Coronary artery (tissue), 2 donors: ENCODE results near the gene BCCIP.

Experiments used
- DNase-seq: peaks from one replicate; pipeline ENCODE4 v3.0.0-alpha.2; 2017; ENCODE audit warnings: low spot score
- H3K27ac ChIP-seq, 2 donors: fragments of 200-600 bp; sonication (generic); one replicate each; pipeline ENCODE4 v1.5.1; 2016 to 2019
- H3K4me3 ChIP-seq: fragments of 200-600 bp; sonication (generic); 2 replicates; pipeline ENCODE4 v1.5.1; 2016; ENCODE audit warnings: mild to moderate bottlenecking, moderate library complexity
- TF ChIP-seq, protein P1 (sequence below): fragments of 200-600 bp; sonication (generic); IDR thresholded peaks from one replicate; pipeline ENCODE4 v1.5.1; 2019; ENCODE audit warnings: antibody characterized with exemption

The BCCIP gene

DNA sequence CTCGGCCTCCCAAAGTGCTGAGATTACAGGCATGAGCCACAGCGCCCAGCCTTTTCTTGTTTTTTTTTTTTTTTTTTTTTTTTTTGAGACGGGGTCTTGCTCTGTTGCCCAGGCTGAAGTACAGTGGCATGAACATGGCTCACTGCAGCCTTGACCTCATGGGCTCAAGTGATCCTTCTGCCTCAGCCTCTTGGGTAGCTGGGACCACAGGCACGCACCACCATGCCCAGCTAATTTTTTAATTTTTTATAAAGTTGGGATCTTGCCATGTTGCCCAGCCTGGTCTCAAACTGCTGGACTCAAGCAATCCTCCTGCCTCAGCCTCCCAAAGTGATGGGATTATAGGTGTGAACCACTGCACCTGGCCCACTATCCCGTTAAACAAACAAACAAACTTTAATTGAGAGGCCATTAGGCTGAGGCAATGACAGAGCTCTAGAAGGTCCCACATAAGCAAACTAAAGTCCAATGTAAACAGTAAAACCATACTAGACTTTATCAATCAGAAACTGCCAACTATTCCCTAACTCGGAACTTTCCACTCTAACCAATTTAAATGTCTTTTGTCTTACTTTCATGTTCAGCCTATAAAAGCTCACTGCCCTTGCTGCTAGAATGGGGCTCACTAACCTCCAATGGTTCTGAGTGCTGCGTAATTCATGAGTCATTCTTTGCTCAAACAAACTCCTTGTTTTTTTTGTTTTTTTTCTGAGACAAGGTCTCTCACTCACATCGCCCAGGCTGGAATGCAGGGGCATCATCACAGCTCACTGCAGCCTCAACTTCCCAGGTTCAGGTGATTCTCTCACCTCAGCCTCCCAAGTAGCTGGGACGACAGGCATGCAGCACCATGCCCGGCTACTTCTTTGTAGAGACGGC is 55.9 kb downstream of the BCCIP start:
- Histone ChIP-seq H3K27ac (no peak overlapping the region), H3K4me3 (no peak overlapping the region)
- DNase-seq: no peak
- TF ChIP-seq, protein P1, sequence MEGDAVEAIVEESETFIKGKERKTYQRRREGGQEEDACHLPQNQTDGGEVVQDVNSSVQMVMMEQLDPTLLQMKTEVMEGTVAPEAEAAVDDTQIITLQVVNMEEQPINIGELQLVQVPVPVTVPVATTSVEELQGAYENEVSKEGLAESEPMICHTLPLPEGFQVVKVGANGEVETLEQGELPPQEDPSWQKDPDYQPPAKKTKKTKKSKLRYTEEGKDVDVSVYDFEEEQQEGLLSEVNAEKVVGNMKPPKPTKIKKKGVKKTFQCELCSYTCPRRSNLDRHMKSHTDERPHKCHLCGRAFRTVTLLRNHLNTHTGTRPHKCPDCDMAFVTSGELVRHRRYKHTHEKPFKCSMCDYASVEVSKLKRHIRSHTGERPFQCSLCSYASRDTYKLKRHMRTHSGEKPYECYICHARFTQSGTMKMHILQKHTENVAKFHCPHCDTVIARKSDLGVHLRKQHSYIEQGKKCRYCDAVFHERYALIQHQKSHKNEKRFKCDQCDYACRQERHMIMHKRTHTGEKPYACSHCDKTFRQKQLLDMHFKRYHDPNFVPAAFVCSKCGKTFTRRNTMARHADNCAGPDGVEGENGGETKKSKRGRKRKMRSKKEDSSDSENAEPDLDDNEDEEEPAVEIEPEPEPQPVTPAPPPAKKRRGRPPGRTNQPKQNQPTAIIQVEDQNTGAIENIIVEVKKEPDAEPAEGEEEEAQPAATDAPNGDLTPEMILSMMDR: no peak

DNA sequence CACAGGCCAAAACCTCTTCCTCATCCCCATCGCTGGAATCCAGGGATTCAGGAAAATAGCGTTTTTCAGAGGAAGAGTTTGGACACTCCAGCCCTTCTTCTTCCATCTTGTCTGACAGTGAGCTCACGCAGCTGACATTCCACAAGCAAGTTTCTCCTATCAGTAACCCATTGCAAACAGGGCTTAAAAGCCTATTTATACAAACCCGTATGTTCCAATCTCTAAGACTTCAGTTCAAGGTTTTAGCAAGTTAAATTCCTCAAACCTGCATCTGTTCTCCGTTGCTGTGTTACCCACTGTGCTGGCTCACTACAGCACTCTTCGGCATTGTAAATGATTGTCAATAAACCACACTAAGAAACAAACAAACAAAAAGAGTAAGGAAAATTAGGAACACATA is 57.4 kb downstream of the BCCIP start:
- TF ChIP-seq, protein P1: no peak
- DNase-seq: no peak
- no peak overlapping the region for H3K27ac ChIP-seq
- no peak overlapping the region for H3K4me3 ChIP-seq

DNA sequence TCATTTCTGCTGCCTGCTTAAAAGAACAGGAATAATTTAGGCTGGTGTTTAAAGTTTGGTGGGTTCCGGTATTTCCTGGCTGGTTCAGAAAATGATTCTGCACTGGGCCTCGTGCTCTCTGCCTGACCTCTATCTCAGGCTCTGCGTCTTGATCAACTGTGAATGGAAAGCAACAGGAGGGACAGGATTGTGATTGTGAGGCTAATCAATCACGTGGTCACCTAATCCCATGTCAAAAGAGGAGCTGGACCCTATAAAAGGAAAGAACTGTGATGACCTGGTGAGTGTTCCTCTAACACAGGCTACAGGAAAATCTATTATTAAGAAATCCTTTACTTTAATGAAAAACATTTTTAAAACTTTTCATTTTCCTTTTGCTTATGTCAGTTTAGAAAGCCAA is 57.8 kb downstream of the BCCIP start, which contains the start of gene DHX32:
Gene DHX32, minus strand, starts transcription at position 101 of the 400 bp plus-strand sequence. CDS start 468 bp downstream, outside the sequence.
- Histone ChIP-seq H3K4me3 (no peak within 1 kb of the TSS), H3K27ac (no peak within 1 kb of the TSS)
- no peak for DNase-seq
- TF ChIP-seq, protein P1: no peak

DNA sequence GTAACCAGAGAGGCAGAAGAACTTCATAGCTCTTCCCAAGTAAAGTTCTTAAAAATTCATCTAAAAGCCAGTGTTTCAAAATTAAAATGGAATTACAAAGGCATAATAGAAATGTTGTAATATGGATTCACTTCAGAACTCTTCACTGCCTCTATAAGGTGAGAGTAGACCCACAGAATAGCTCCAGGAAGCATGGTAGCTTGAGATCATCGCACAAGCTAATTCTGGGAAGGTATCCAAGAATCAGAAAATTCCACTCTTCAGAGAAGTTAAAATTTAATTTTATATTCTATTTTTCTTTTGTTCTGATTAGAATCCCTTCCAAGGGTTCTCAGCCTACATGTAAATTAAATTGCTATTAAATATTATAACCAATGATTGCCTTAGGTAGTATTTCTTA is 59.2 kb downstream of the BCCIP start:
- Histone ChIP-seq H3K27ac (no peak overlapping the region), H3K4me3 (no peak overlapping the region)
- TF ChIP-seq, protein P1: no peak
- no peak for DNase-seq

DNA sequence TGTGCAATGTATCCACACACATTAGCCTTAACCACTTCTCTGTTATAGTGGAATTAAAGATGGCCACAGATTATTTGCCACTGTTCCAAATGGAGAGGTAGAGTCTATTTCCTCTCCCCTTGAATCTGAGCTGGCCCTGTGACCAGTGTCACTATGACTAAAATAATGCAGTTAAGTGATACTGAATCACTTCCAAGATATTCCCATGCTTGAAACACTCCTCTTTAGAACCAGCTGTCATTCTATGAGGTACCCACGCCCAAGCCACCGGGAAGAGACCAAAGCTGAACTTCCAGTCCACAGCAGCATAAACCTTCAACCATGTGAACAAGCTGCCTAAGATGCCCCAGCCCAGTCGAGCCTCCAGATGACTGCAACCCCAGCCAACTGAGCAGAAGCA is 59.9 kb downstream of the BCCIP start:
- TF ChIP-seq, protein P1: no peak
- Histone ChIP-seq H3K4me3 (no peak overlapping the region), H3K27ac (no peak overlapping the region)
- DNase-seq: no peak
